ENCODE data around the gene MYH9.

The MYH9 gene

GRCh38 chr22:36330655-36331305 lies 57.0 kb downstream of the MYH9 start:
- DNase-seq (ENCODE audit: low read depth) = no peak

DNA sequence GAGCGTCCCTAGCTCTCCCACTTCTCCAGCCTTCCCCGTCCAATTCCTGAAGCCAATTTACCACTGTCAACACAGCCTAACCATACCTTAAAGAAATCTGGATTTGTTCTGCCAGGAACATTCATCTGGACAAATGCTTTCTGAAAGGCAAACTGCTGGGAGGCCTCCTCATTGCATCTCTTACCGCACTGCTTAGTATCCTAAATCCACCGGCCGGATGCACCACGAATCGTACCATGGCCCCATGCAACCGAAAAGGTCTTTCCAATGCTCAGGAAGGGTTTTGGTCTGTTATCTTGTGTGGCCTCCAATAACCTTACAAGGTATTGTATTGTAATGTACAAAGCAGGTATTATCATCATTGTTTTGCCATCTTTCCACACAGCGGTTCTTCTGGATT lies 57.6 kb downstream of the MYH9 start:
- no peak for DNase-seq (ENCODE audit: low read depth)

DNA sequence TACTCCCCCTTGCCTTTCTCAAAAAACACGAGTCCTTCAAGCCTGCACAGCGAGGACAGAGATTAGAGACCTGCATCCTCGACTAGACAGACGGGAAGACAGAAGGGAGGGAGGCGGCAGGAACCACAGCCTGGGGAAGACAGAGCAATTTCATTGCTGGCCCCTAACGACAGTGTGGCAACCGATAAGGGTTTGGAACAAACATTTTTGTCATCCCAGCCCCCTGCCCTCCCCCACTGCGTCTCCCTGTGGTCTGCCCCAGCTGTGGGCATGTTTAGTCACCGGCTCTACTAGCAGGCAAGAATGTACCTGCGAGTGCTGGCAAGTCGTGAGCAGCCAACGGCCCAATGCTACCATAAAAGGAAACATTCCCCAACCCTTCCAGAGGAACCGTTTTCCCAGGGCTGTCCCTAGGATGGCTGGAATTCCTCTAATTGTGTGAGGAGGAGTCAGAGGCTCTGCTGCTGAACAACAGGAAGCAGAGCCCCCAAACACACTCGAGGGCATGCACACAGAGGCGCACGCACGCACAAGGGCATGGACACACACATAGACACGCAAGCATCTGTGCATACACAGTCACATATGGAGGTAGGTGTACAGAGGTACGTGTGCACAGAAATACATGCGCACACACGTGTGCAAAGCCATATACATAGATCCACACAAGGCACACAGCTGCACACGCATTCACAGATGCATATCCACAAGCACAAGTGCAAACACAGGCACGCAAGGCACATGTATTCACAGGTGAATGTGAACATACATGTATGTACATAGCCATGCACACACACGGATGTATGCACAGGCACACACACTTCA lies 58.3 kb downstream of the MYH9 start:
- DNase-seq (ENCODE audit: low read depth) = peak; percentile 96

DNA sequence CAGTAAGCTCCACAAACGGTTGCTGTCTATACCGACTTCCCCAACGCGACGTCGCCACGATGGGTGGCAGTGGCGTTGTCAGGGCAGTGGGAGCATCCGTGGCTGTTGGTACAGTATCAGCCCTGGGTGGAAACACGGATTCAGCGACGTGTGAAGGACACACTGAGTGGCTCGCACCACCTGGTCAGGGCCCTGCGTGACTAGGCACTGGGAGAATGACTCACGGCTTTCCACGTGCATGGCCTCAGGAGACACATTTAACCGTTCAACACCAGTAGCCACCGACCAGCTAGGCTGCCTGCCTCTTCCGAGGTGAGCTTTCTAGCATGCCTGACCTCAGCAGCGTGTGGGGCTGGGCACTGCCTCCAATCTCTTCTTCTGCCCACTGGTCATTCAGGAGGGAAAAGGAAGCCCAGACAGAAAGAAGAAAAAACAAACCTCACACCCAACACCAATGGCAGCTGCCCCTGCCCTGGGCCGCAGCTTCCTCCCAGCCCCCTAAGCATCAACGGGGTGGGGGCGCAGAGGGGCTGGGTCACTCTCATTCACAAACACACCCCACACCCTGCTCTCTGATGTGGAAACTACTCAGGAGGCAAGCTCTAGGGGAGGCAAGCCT lies 59.0 kb downstream of the MYH9 start:
- peak; percentile 93 for DNase-seq (ENCODE audit: low read depth)

DNA sequence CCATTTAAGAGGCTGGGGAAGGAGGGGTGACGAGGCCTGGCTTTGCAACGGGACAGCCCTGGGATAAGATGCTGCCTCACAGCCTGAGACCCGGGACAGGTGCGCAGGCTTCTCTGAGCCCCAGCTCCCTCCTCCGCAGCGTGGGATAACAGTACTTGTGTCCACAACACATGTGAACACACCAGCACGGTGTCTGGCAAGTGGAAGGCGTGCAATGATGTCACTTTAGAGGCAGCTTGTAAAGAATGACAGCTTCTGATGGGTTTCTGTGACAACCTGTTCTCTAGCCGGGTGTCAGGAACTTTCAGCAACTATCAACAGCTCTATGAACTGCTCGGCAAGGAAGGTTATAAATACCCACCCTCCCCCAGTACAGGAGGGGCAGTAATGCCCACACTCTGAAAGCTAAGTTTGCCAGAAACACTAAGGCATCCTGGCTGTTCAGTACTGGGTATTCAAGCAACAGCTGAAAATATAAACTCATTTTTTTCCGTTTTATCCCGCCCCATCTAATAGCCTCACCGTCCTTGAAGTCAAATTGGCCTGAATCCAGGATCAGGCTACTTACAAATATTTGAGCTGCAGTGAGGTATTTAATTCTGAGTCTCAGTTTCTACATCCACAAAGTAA lies 59.7 kb downstream of the MYH9 start:
- DNase-seq (ENCODE audit: low read depth) = peak; percentile 88

GRCh38 chr22:36326178-36327161 lies 61.3 kb downstream of the MYH9 start:
- DNase-seq (ENCODE audit: low read depth) = no peak

- peak; percentile 90 for DNase-seq (ENCODE audit: low read depth)
These were observed 62.4 kb downstream of the MYH9 start for GRCh38 chr22:36325154-36326031.

GRCh38 chr22:36324414-36324813 lies 63.4 kb downstream of the MYH9 start:
- DNase-seq (ENCODE audit: low read depth) = no peak

DNA sequence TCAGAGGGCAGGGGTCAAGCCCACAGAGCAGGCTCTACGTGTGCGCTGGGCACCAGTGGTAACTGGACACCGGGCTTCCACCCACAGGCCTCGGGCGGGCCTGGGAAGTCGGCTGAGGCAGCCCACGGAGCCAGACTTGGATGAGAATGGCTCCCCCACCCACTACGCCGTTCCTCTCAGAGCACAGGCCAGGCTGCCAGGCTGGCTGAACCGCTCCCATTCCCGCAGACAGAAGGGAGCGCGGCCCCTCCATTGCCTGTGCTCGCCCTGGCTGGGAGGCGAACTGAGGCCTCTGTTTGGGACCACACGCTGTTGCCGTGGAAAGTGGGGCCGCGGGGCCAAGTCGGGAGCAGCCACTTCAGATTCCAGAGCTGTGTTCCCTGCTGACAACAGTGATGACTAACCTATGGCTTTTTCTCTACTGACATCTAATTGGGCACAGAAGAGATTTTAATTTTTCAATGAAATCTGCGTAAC lies 63.9 kb downstream of the MYH9 start:
- DNase-seq (ENCODE audit: low read depth) = no peak

GRCh38 chr22:36323182-36323854 lies 64.4 kb downstream of the MYH9 start:
- DNase-seq (ENCODE audit: low read depth) = peak; percentile 46

DNA sequence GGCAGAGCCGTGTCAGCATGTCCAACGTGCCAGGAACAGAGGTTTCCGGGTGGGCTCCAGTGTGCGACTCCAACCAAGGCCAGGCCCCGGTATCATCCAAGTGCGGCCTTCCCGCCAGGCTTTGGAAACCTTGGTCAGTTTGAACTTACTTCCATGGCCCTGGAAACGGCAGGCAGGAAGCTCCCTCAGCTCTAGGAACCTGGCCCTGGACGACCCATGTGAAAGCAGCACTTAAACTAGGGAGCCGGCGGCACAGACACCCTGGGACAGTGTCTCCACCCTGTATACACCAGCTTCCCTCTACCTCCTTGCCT lies 65.2 kb downstream of the MYH9 start:
- no peak for DNase-seq (ENCODE audit: low read depth)

DNA sequence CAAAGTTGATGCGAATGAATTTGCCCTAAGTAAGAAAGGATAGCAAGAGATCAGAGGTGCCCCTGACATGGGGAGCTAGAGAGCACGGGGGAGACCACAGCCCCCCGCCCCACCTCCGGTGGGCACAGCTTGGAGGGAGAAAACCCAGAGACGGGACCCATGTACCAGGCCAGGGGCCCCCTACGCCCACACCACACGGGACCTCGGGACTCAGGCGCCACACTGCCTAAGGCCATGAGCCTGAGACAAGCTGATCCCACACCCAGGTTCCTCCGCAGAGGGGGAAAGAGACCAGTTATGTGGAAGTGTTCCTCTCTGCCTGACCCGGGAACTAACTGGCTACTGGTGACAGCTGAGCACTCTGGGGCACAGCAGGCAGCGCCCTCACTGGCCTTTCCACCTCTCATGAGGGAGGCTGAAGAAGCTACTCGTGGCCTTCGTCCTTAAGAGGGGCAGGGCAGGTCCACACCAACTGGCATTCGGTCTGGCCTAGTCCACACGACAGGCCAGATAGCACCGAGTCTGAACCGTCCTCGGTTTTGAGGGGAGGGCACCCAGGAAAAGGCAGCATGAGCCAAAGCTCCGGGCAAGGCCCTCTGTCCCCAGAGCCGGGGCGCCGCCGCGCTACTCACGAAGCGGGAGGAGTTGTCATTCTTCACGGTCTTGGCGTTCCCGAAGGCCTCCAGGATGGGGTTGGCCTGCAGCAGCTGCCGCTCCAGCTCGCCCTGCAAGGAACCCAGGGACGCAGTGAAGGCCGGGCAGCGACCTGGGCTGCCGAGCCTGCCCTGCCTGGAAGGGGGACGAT lies 65.8 kb downstream of the MYH9 start:
- DNase-seq (ENCODE audit: low read depth) = no peak

DNA sequence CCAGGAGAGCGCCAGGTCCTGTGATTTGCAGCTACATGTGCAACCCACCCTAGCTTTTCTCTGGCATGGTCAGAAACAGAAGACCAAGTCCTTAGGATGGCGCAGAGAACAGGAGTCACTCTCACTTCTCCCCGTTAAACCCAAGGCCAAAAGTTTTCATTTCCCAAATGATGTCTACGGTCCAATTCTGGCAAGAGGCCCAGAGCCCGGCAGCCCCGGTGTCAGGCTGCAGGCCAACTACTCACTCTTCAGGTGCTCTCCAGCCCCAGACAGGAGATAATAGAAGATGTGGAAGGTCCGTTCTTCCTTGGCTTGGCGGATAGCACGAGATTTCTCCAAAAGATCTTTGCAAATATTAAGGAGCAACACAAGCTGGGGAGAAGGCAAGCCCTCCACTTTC lies 67.2 kb downstream of the MYH9 start:
- no peak for DNase-seq (ENCODE audit: low read depth)

DNA sequence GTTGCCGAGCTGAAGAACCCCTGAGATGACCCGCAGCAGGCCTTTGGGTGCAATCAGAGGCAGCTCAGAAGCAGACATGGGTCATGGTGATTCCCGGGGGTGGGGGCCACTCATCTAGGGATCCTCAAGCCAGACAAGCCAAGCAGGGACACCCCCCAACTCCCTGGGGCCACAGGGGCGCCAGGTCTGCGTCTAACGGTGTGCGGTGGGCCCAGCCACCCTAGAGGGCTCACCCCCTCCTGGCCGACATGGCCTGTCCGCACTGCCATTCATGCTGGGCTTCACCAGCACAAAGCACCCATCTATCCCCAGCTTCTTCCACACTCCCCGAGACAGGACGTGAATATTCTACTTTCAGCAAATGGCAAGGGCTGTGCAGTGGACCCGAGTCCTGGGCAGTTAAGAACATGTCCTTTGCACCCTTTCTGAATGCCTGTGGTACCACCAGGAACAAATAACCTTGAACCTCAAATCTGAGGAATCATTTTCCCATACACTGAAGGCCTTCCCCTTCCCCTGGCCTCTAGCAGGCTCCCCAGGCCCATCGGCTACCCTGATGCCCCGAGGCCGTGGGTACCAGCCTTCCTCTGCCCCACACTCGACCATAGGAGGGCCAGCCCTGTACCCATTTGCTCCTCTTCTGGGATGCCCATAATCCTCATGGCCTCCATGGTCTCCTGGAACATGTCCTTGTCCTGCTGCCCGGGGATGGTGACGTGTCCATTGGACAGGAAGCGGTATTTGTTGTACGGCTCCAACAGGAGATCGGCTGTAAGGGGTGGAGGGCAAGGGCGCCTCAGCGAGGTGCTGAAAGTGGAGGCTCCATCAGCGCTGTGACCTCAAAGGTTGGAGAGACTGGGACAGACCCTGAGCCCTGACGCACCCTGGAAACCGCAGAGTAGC lies 67.9 kb downstream of the MYH9 start:
- DNase-seq (ENCODE audit: low read depth) = no peak

GRCh38 chr22:36318442-36318841 lies 69.3 kb downstream of the MYH9 start:
- DNase-seq (ENCODE audit: low read depth) = no peak

- no peak for DNase-seq (ENCODE audit: low read depth)
These were observed 70.0 kb downstream of the MYH9 start for GRCh38 chr22:36317658-36318271.

GRCh38 chr22:36316419-36316818 lies 71.3 kb downstream of the MYH9 start:
- DNase-seq (ENCODE audit: low read depth) = no peak

GRCh38 chr22:36315325-36315724 lies 72.4 kb downstream of the MYH9 start:
- no peak for DNase-seq (ENCODE audit: low read depth)

Measured in amniotic epithelial cell (primary cell).